CD8-positive, alpha-beta memory T cell (primary cell): ENCODE results near the gene VARS1. TPM values are rescaled to one million over a fixed set of nuclear protein-coding genes. Genes with fewer than 3 reads are reported as not detected.

Source experiments
- CTCF ChIA-PET: fragments of 350-600 bp; sonication (Branson Sonifier 250); formaldehyde crosslinking; loops from one replicate; lab custom pipeline; 2021; ENCODE audit warnings: antibody characterized with exemption; lab: Charles Lee
- POLR2A ChIA-PET: fragments of 350-600 bp; sonication (Branson Sonifier 250); formaldehyde crosslinking; loops from one replicate; lab custom pipeline; 2021; ENCODE audit warnings: antibody characterized with exemption; lab: Charles Lee
- DNase-seq, 5 donors: peaks; one replicate each; pipeline versions ENCODE4 v3.0.0 to v3.0.0-alpha.2; 2020 to 2022; ENCODE audit warnings: mixed read lengths in 1 of 5
- H3K27ac ChIP-seq: one replicate; pipeline ENCODE4 v1.7.0; 2013; ENCODE audit warnings: low read depth, mild to moderate bottlenecking, low read length, moderate library complexity
- H3K27me3 ChIP-seq: 2 replicates; pipeline ENCODE4 v1.7.0; 2013; ENCODE audit warnings: low read length, mild to moderate bottlenecking; ENCODE audit not compliant: insufficient read depth, poor library complexity, severe bottlenecking
- H3K36me3 ChIP-seq: 2 replicates; pipeline ENCODE4 v1.7.0; 2013; ENCODE audit warnings: mild to moderate bottlenecking, low read length, moderate library complexity; ENCODE audit not compliant: insufficient read depth
- H3K4me1 ChIP-seq: 2 replicates; pipeline ENCODE4 v1.7.0; 2013; ENCODE audit warnings: mild to moderate bottlenecking, low read length, moderate library complexity; ENCODE audit not compliant: insufficient read depth
- H3K4me3 ChIP-seq: 2 replicates; pipeline ENCODE4 v1.7.0; 2013; ENCODE audit warnings: mild to moderate bottlenecking, low read length
- H3K9me3 ChIP-seq: 2 replicates; pipeline ENCODE4 v1.7.0; 2013; ENCODE audit warnings: mild to moderate bottlenecking, low read length
- H3K27ac Mint-ChIP-seq, 8 donors: one replicate each; pipeline ENCODE4 v1.8.0; 2020 to 2021; ENCODE audit warnings: mixed read lengths in 8 of 8, mild to moderate bottlenecking in 6 of 8, inconsistent platforms in 3 of 8, moderate library complexity in 3 of 8
- H3K27me3 Mint-ChIP-seq, 2 donors: one replicate each; pipeline ENCODE4 v1.8.0; 2020 to 2021; ENCODE audit warnings: mixed read lengths in 2 of 2, mild to moderate bottlenecking in 1 of 2, moderate library complexity in 1 of 2
- H3K36me3 Mint-ChIP-seq, 3 donors: one replicate each; pipeline ENCODE4 v1.8.0; 2020 to 2021; ENCODE audit warnings: mixed read lengths in 3 of 3, inconsistent platforms in 1 of 3, mild to moderate bottlenecking in 1 of 3
- H3K4me1 Mint-ChIP-seq, 3 donors: one replicate each; pipeline ENCODE4 v1.8.0; 2020 to 2021; ENCODE audit warnings: mixed read lengths in 3 of 3, inconsistent platforms in 1 of 3, mild to moderate bottlenecking in 1 of 3
- H3K4me3 Mint-ChIP-seq, 7 donors: one replicate each; pipeline ENCODE4 v1.8.0; 2020 to 2021; ENCODE audit warnings: mixed read lengths in 7 of 7, mild to moderate bottlenecking in 6 of 7, moderate library complexity in 4 of 7, inconsistent platforms in 2 of 7
- H3K9me3 Mint-ChIP-seq, 5 donors: one replicate each; pipeline ENCODE4 v1.8.0; 2020 to 2022; ENCODE audit warnings: mixed read lengths in 5 of 5, mild to moderate bottlenecking in 3 of 5, moderate library complexity in 2 of 5, inconsistent platforms in 1 of 5
- polyA plus RNA-seq: library from polyadenylated mRNA; unstranded; fragments of 300-500 nt; fragmentation: Illumina TruSeq; gene quantifications from one replicate; pipeline ENCODE4 v1.2.3, GENCODE V29; 2021
- total RNA-seq, 2 experiments: library from RNA; stranded (reverse); gene quantifications; one replicate each; pipeline ENCODE4 v1.2.3, GENCODE V29; 2021

Gene VARS1
- total and polyA plus RNA-seq, 3 experiments from 2014 or later: 47.5 to 180 (median 179) TPM

DNA sequence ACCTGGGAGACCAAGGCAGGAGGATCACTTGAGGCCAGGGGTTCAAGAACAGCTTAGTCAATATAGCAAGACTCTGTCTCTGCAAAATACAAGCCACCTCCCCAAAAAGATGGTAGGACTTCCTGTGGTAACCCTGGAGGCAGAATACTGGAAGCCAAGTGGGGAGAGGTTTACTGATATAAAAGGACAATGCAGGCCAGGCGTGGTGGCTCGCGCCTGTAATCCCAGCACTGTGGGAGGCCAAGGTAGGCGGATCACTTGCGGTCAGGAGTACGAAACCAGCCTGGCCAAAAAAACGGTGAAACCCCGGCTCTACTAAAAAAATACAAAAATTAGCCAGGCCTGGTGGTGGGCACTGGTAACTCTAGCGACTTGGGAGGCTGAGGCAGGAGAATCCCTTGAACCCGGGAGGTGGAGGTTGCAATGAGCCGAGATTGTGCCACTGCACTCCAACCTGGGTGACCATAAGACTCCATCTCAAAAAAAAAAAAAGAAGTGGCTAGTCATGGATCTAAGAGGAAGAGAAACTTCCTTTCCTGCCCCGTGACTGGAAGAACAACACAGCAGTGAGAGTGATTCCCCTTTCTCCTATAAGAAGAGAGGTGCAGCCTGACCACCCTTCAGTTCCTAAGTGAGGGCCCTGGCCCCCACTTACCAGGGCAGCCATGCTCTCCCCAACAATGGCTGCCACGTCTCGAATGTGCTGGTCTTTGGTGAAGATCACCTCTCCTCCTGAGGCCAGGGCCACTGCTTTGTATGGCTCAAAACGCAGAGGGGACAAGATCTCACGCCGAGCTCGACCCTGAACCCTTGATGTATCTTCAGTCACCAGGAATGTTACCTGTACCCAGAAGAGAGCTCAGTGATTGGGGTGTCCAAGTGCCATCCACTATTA lies 26.9 kb downstream of the VARS1 start:
- no peak overlapping the region for H3K4me3 Mint-ChIP-seq

GRCh38 chr6:31767096-31767645 lies 28.4 kb downstream of the VARS1 start:
- no peak overlapping the region for H3K27ac ChIP-seq
- H3K36me3 Mint-ChIP-seq: peaks cover 0 to 1% (median 0%) of the 10 kb centered on the region in 3 donors
- H3K9me3 ChIP-seq: no peaks in the 10 kb centered on the region
- peaks cover 14 to 18% (median 16%) of the 10 kb centered on the region in 3 donors for H3K4me1 Mint-ChIP-seq
- H3K27me3 Mint-ChIP-seq: no peaks in the 10 kb centered on the region
- H3K9me3 Mint-ChIP-seq: peaks cover 0 to 3% (median 0%) of the 10 kb centered on the region in 5 donors
- no peak for DNase-seq
- H3K27ac Mint-ChIP-seq: no peak overlapping the region
- H3K27me3 ChIP-seq: no peaks in the 10 kb centered on the region
- no peaks in the 10 kb centered on the region for H3K36me3 ChIP-seq
- ChIA-PET POLR2A (no interaction called here), CTCF (interaction anchor here (0.9 to 1.5 kb wide), 2 partner anchors 37 to 63 kb away, joined by 3 read pairs; no protein-coding TSS in a partner anchor)
- H3K4me1 ChIP-seq: peaks cover 20% of the 10 kb centered on the region
- H3K4me3 ChIP-seq: no peak overlapping the region
- H3K4me3 Mint-ChIP-seq: no peak overlapping the region

More for the DNA sequence above, 26.9 kb downstream of the VARS1 start:
- no peak overlapping the region for H3K27ac ChIP-seq
- H3K4me3 ChIP-seq: no peak overlapping the region
- H3K27me3 ChIP-seq: no peaks in the 10 kb centered on the region
- DNase-seq: no peak
- Mint-ChIP-seq H3K36me3 (peaks cover 0 to 1% (median 0%) of the 10 kb centered on the region in 3 donors), H3K9me3 (peaks cover 0 to 5% (median 0%) of the 10 kb centered on the region in 5 donors), H3K27me3 (no peaks in the 10 kb centered on the region), H3K27ac (peak overlapping the region in 3 of 8 donors; percentile 7 to 54 (median 36)), H3K4me1 (peaks cover 22 to 29% (median 27%) of the 10 kb centered on the region in 3 donors)
- H3K4me1 ChIP-seq: peaks cover 33% of the 10 kb centered on the region
- H3K9me3 ChIP-seq: no peaks in the 10 kb centered on the region
- ChIA-PET CTCF (interaction anchor here (1.1 to 4.0 kb wide), 13 partner anchors 17 to 188 kb away, joined by 3 to 42 read pairs (median 8); partner anchors contain the start of genes CLIC1, DDAH2, LSM2 and MSH5), POLR2A (no interaction called here)
- no peaks in the 10 kb centered on the region for H3K36me3 ChIP-seq

DNA sequence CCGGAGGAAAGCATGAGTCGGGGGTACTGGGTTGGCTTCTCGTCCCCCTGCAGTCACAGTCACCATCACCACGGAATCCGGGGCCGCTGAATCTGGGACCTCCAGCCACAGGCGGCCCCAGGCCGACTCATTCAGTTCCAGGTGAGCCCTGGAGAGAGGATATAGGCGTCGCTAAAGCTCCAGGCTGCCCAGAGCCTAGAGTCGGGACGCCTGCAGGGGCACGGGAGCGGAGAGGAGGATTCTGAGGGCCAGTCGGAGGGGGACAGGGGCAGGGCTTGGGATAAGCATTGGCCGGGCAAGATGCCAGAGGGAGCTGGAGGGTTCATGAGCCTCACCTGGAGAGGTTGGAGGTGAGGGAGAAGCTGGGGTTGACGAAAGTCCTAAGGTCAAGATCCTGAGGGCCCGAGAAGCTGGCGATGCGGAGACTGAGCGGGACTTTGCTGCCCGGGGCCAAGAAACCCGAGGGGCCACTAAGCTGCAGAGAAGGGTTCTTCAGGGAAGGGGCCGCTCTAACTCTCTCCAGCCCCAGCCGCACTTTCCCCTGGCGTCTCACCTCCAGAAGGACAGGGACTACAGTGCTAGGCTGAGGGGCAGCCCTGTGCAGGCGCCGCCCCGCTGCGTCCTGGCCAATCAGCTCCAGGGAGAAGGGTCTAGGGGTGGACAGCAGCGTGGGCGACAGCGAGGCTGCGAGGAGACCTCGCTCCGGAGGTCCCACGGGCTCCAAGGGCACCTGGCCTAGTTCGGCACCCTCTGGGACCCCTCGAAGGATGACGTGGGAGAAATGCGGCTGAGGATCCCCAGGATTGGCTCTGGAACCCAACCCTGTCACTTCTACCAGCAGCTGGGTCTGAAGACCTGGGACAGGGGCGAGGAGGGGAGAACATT lies 29.4 kb downstream of the VARS1 start:
- Histone ChIP-seq H3K27me3 (no peaks in the 10 kb centered on the region), H3K4me1 (peaks cover 11% of the 10 kb centered on the region), H3K27ac (no peak overlapping the region), H3K9me3 (no peaks in the 10 kb centered on the region), H3K4me3 (no peak overlapping the region), H3K36me3 (no peaks in the 10 kb centered on the region)
- Mint-ChIP-seq H3K4me1 (peaks cover 8 to 10% (median 9%) of the 10 kb centered on the region in 3 donors), H3K9me3 (no peaks in the 10 kb centered on the region), H3K27ac (peak overlapping the region in 1 of 8 donors; percentile 65), H3K36me3 (peaks cover 0 to 1% (median 0%) of the 10 kb centered on the region in 3 donors), H3K27me3 (no peaks in the 10 kb centered on the region), H3K4me3 (no peak overlapping the region)
- DNase-seq: no peak
- POLR2A ChIA-PET: no interaction called here
- CTCF ChIA-PET: no interaction called here

GRCh38 chr6:31765559-31765909 lies 30.0 kb downstream of the VARS1 start:
- DNase-seq: no peak
- ChIA-PET POLR2A (no interaction called here), CTCF (no interaction called here)
- no peak overlapping the region for H3K27ac ChIP-seq
- H3K4me1 ChIP-seq: peaks cover 6% of the 10 kb centered on the region
- H3K4me1 Mint-ChIP-seq: peaks cover 5 to 7% (median 6%) of the 10 kb centered on the region in 3 donors
- no peaks in the 10 kb centered on the region for H3K36me3 ChIP-seq
- H3K9me3 Mint-ChIP-seq: no peaks in the 10 kb centered on the region
- H3K9me3 ChIP-seq: no peaks in the 10 kb centered on the region
- H3K4me3 ChIP-seq: no peak overlapping the region
- H3K4me3 Mint-ChIP-seq: no peak overlapping the region
- H3K27ac Mint-ChIP-seq: peak overlapping the region in 1 of 8 donors; percentile 68
- no peaks in the 10 kb centered on the region for H3K27me3 Mint-ChIP-seq
- H3K27me3 ChIP-seq: no peaks in the 10 kb centered on the region
- H3K36me3 Mint-ChIP-seq: peaks cover 0 to 3% (median 3%) of the 10 kb centered on the region in 3 donors

DNA sequence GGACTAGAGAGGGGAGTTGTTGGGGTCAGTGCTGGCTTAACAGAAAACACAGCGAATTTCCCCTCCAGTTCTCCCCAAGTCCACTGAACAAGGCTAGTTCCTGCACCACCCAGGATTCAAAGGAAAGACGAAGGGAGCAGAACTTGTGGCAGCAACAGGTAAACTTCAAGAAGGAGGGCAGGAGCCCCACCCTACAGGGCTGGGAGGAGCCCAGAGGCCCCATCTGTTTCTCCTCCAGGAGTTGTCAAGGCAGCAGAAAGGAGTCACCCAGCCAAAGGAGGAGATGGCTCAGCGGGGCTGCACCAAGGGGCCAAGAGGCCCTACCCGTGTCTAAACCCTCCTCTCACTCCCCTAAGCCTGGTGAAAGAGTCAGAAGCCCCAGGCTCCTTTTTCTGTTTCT lies 31.4 kb downstream of the VARS1 start:
- no peaks in the 10 kb centered on the region for H3K9me3 Mint-ChIP-seq
- H3K27me3 ChIP-seq: no peaks in the 10 kb centered on the region
- ChIA-PET POLR2A (no interaction called here), CTCF (no interaction called here)
- H3K36me3 Mint-ChIP-seq: peaks cover 0 to 8% (median 7%) of the 10 kb centered on the region in 3 donors
- no peaks in the 10 kb centered on the region for H3K4me1 Mint-ChIP-seq
- H3K27ac Mint-ChIP-seq: peak overlapping the region in 2 of 8 donors; percentile 33 to 50
- no peak overlapping the region for H3K4me3 Mint-ChIP-seq
- DNase-seq: no peak
- H3K4me1 ChIP-seq: no peaks in the 10 kb centered on the region
- no peak overlapping the region for H3K27ac ChIP-seq
- H3K9me3 ChIP-seq: no peaks in the 10 kb centered on the region
- no peaks in the 10 kb centered on the region for H3K27me3 Mint-ChIP-seq
- H3K36me3 ChIP-seq: peaks cover 6% of the 10 kb centered on the region
- H3K4me3 ChIP-seq: no peak overlapping the region

DNA sequence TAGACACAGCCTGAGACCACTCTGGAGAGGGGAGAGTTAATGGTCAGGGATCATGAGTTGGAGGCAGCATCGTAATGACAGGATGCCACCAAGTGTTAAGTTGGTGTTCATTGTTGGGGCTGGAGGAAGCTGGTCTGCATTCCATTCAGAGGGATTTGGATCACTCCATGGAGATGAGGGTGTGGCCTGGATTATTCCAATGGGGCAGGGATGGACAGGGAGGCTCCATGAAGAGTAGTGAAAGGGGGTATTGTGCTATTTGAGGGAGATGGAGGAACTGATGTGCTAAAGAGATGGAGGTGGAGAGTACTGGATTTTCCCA lies 32.0 kb downstream of the VARS1 start:
- ChIA-PET CTCF (no interaction called here), POLR2A (no interaction called here)
- peaks cover 0 to 12% (median 8%) of the 10 kb centered on the region in 3 donors for H3K36me3 Mint-ChIP-seq
- H3K4me1 ChIP-seq: no peaks in the 10 kb centered on the region
- peaks cover 6% of the 10 kb centered on the region for H3K36me3 ChIP-seq
- peak overlapping the region in 4 of 8 donors; percentile 33 to 70 (median 44) for H3K27ac Mint-ChIP-seq
- H3K27me3 Mint-ChIP-seq: no peaks in the 10 kb centered on the region
- H3K9me3 ChIP-seq: no peaks in the 10 kb centered on the region
- DNase-seq: no peak
- H3K27ac ChIP-seq: no peak overlapping the region
- no peaks in the 10 kb centered on the region for H3K4me1 Mint-ChIP-seq
- H3K4me3 Mint-ChIP-seq: no peak overlapping the region
- H3K4me3 ChIP-seq: no peak overlapping the region
- no peaks in the 10 kb centered on the region for H3K9me3 Mint-ChIP-seq
- no peaks in the 10 kb centered on the region for H3K27me3 ChIP-seq

DNA sequence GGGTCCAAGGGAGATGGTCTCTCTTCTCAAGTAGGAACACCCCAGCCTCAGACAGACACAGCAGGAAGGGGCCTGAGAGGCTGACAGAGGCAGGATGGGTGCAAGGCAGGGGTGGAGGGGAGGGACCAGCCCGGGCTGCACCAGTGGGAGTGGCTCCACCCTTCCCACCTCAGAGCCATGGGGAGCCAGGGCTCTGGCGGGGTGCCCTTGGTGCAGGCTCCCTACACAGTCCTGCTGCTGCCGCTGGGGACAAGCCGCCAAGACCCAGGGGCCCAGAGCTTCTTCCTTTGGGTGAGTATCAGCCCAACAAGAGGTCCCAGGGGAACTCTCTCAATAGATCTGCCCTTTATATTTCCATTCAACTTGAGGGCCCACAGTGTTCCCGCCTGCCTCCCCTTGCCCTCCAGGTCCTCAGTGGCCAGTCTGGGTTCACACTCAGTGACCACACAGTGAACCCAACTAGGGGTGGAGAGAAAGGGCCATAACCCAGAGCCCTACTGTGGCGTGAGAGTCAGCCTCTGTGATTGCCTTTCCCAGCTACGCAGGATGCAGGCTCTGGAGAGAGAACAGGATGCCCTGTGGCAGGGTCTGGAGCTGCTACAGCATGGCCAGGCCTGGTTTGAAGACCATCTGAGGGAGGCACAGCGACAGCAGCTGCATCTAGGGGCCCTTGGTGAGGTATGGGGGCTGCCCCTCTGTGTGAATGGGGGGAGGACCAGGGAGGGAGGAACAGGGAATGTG lies 32.5 kb downstream of the VARS1 start:
- no peak for DNase-seq
- no peak overlapping the region for H3K4me3 ChIP-seq
- POLR2A ChIA-PET: no interaction called here
- peaks cover 6% of the 10 kb centered on the region for H3K36me3 ChIP-seq
- Mint-ChIP-seq H3K36me3 (peaks cover 0 to 12% (median 8%) of the 10 kb centered on the region in 3 donors), H3K9me3 (no peaks in the 10 kb centered on the region), H3K27ac (peak overlapping the region in 3 of 8 donors; percentile 38 to 70 (median 56)), H3K4me1 (no peaks in the 10 kb centered on the region), H3K27me3 (no peaks in the 10 kb centered on the region), H3K4me3 (no peak overlapping the region)
- H3K9me3 ChIP-seq: no peaks in the 10 kb centered on the region
- CTCF ChIA-PET: no interaction called here
- H3K27ac ChIP-seq: no peak overlapping the region
- no peaks in the 10 kb centered on the region for H3K4me1 ChIP-seq
- H3K27me3 ChIP-seq: no peaks in the 10 kb centered on the region
